T-helper 9 cell (primary cell): ENCODE measurements around the gene SNRPD3.

Experiments used
- DNase-seq: peaks from one replicate; pipeline ENCODE4 v3.0.0-alpha.2; 2020

SNRPD3 gene

DNA sequence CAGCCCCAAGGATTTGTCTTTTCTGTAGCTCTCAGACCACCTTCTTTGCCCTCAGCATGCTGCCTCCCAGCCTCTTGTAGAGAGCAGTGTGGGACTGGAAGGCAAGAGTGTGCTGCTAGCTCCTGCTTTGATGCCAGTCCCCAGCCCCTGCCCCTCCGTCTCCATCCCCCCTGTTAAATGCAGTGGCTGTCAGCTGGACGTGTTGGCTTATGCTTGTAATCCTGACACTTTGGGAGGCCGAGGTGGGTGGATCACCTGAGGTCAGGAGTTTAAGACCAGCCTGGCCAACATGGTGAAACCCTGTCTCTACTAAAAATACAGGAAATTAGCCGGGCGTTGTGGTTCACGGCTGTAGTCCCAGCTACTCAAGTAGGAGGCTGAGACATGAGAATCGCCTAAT, 15.5 kb downstream of the SNRPD3 start:
- no peak for DNase-seq

DNA sequence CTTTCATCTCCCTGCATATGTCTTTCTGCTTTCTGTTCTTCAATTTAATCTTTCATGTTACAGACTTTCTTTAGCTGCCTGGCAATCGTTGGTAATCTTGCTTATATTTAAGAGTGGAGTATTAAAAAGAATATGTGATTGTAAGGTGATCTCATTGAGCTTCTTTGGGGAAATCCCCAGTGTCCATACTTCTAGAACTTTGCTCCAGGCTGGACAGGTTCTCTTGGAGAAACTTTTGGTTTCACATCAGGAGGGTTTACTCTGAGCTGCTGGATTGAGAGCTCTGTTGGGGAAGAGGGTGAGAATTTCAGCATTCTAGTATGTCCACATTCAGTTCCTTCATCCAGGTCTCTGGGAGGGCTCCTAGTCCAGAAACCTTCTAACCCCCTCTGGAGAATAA, 21.0 kb downstream of the SNRPD3 start:
- no peak for DNase-seq

DNA sequence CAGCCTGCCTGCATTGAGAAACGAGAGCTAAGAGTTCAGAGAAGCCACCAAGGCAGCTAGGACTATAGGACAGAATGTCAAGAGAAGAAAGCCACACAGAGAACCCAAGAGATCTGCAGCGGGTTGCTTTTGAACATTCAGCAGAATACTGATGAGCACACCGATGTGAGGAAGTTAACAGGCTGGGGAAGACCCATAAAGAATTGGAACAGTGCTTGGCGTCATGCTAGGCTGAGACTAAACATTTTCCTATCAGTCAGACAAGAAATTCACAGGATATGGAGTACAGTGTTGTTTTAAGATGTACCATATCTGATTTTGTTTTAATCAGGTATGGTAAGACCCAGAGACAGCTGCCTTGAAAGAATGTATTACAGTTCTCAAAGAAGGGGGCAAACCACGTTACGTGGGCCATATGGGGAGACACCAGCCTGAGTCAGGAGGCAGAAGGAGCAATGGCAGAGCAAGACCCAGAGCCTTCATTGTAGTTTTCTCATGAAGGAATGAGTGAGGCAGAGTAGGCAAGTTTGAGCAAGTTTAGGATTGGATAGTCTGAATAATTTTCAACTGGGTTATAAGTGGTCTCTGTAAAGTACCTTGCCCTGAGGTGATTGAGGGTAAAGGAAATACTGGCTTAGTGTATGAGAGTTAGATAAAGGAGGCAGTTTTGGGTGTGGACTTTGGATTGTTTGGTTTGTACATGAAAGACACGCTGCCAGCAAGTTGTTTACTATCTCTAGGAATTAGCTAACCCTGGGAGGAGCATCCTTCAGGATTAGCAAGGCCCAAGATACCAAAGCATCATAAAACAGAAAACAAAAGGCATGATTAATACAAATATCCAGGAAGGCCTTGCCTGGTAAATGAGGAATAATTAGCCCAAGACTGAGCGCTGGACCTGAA, 22.8 kb downstream of the SNRPD3 start:
- no peak for DNase-seq

DNA sequence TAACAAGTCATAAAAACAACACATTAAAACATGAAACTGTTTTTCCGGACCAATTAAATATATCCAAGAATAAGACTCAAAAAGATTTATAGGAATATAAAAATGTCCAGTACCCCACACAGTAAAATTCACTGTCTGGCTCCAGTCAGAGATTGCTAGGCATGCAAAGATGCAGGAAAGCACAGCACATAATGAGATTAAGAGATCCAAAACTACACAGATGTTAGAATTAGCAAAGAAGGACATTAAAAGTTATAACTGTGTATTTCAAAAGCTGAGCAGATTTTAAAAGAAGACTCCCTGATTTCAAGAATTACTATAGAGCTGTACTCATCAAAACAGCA, 23.4 kb downstream of the SNRPD3 start:
- no peak for DNase-seq

DNA sequence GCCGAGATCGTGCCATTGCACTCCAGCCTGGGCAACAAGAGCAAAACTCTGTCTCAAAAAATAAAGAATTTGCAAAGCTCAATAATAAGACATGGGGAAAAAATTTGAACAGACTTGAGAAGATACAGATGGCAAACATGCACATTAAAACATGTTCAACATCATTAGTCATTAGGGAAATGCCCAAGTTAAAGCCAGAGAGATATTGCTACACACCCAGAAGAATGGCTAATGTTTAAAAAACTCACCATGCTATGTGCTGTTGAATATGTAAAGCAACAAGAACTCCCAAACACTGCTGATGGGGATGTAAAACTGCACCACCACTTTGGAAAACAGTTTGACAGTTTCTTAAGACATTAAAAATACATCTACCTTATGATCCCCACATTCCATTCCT, 24.5 kb downstream of the SNRPD3 start:
- DNase-seq: no peak

DNA sequence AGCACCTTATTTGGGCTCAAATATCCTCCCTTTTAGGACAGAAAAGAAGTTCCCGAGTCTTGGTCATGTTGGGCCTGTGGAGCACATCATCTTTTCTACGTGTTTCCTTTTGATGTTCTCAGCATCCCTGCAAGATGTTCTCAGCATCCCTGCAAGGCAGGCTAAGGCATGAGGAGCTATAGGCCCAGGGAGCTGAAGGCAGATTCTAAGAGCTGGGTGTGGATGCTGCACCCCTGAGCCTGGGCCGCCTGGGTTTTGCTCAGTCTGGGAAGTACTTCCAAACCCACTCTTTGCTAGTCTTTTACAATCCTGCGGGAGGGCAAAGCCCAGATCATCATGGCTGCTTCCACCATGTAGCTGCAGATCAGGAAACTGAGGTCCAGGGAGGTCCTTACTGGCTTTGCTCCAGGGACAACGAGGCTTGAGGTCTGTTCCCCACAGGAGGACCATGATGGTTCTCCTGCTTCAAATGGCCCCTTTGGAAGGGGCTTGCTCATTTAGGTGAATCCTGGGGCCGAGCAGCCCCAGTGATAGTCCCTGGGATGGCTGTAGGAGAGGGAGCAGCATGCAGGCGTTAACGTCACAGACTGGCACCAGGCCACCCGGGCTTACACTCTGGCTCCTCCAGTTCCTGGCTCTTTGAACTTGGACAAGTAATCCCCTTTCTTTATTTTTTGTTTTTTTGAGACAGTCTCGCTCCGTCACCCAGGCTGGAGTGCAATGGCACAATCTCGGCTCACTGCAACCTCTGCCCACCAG, 26.4 kb downstream of the SNRPD3 start:
- DNase-seq: no peak

DNA sequence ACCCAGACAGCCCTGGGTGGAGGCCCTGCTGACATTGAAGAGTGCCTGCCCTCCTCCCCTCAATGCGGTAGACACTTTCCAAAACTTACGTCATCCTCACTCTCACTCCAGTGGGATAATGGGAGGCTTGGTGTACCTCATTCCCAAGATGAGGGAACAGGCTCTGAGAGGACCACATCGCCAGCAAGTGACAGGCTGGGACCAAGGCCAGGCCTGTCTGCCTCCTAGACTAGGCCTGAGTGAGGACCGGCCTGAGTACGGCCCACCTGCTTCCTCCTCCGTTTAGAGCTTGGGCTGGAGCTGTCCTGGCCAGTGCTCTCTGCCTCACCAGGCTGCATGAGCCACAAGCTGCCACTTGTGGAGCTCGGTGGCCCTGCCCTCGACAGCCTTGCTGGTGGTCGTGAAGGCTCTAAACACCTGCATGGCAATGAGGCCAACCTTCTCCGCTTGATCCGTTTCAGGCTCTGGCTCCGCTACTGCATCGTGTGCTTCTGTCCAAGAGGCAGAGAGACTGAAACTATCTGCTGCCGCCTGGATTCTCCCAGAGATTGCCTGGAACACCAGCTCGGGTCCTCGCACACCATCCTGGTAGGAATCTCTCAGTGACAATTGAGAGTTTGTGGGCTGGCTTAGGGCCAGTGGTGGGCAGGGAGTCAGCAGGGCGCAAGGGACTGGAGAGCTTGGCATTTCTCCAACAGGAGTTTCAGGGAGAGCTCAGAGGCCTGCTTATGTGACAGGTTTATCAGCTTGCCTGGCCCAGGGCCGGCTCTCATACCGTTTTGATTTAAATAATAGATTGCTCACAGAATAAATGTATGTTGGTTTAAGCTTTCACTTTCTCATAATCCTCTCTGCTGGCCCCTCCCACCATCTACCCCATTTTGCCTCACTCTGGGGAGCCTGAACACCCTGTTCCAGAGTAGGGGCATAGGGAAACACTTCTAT, 27.7 kb downstream of the SNRPD3 start:
- DNase-seq: no peak

DNA sequence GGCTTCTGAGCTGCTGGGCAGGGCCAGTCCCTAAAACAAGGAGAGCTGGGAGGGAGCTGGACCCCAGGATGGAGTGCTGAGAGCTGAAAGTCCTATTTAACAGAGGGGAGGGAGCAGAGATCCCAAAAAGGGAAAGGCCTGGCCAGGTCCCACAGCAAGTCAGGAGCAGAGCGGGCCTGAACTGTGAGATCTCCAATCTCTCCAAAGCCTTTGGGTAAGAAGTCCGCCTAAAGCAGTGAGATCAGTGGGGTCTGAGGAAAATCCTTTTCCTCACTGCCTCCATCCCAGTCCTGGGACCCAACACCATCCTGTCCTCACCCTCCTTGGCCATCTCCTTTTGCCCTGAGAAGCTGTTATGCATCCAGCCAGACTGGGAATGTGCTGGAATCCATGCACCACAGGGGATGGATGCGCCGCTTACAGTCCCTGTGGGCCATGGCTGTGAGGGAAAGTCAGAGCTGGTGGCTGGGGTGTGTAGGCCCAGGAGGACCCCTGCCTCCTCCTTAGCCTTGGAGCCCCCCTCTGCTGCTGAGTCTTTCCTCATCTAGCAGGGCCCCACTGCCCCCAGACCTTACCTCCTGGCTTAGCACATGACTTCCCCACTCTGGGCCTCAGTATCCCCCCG, 28.5 kb downstream of the SNRPD3 start:
- no peak for DNase-seq

DNA sequence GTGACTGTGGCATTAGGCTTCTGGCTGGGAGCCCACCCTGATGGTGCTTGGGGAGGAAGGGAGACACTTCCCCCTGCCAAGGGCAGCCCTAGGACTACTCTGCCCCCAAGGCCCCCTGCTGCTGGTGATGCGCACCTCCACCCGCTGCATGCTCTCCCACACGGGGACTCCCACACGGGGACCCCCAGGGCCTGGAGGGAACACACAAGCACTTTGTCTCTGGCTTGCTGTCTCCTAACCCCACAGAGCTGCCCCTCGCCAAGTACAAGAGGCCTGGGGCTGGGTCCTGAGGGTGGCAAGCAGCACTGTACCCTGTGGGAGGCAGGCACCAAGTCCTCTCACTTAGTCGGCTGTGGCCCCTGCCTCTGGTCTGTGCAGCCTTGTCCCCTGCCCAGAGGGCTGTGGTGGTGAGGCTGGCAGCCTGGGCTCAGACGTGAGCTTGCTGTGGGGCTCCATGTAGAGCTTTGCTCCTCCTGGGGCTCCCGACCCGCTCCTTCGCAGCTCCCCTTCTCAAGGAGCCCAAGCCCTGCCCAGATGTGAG, 29.1 kb downstream of the SNRPD3 start:
- no peak for DNase-seq

DNA sequence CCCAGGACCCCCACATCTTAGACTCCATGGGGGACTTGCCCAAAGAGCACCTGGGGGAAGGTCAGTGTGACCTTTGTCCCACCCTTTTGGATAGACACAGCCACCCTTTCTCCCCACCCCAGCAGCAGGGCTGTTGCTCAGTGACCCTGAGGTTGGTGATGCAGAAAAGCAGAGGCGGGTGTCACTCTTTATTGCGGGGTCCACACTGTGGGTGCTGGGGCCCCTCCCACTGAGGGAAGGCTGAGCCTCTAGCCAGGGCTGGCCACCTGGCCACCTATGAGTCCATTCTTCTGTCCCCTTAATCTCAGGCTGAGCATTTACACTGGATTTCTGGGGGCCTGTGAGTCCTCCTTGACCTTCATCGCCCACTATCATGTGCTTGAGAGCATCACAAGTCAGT, 29.7 kb downstream of the SNRPD3 start:
- no peak for DNase-seq

DNA sequence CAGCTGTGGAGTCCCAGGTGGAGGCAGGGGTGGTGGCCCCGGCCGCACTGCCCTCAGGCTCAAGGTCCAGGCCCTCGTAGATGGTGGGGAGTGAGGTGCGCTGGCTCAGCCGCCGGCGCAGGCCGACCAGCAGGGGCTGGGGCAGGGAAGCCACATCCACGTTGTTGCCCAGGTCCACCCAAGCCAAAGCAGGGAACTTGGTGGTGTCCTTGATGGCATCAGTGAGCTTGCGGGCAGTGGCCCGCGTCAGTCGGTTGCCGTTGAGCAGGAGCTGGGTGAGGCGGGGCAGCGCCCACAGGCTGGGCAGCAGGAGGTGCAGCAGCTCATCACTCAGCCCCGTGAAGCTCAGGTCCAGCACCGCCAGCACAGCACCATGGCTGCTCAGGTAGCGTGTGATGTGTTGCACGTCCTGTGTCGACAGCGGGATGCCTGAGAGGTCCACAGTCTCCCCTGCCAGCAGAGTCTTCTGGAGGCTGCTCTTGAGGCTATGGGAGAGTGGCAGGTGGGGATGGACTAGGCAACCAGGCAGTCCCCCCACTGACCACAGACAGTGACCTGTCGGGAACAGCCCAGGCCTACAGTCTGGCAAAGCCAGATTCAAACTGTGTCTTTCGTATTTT, 30.2 kb downstream of the SNRPD3 start:
- DNase-seq: no peak

DNA sequence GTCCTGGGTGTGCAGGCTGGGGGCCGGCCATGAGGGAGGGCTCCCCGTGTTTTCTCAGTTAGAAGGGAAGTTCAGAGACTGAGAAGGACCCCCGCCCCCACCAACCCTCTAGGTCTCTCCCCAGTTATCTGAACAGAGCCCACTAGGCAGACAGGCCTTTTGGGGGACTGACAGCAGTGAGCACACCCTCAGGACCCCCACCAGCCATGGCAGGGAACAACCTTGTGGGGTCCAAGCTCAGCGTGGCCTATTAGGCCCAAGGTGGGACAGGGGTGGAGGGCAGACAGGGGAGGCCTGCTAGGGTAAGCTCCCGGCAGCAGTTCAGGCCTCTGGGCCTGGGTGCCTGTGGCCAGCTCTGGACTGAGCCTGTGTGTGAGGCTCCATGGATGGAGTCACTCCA, 31.5 kb downstream of the SNRPD3 start:
- no peak for DNase-seq

DNA sequence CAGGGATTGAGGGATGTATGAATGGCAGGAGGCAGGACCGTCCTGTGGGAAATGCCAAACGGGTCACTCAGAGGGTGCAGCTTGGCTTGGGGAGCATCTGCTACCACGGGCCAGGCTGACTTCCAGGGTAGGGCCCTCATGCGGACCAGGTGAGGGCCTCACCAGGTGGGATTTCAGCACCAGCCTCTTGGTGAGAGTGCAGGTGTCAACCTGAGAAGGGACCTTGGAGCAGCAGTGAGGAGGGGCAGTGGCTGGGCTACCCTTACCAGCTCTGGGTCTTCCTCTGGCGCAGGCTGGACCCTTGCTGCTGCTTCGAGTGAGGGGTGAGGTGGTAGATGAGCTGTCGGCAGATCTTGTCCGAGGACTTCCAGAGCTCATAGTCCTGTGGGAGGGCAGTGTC, 32.1 kb downstream of the SNRPD3 start:
- no peak for DNase-seq

DNA sequence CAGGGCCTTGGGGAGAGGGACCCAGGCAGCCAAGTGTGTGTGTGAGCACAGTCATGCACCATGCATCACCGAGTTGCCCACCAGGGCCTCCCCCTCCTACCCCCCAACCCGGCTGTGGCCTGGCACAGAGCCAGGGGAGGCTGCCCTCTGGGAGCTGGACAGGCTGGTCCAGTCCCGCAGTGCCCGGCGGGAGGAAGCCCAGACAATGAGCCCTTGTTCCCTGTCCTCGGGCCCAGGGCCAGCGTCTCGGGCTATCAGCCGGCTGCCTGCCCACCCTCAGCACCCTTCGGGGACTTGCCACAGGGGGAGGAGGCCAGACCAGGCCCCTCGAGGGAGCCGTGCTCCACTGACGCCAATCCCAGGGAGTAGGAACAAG, 32.6 kb downstream of the SNRPD3 start:
- DNase-seq: no peak

DNA sequence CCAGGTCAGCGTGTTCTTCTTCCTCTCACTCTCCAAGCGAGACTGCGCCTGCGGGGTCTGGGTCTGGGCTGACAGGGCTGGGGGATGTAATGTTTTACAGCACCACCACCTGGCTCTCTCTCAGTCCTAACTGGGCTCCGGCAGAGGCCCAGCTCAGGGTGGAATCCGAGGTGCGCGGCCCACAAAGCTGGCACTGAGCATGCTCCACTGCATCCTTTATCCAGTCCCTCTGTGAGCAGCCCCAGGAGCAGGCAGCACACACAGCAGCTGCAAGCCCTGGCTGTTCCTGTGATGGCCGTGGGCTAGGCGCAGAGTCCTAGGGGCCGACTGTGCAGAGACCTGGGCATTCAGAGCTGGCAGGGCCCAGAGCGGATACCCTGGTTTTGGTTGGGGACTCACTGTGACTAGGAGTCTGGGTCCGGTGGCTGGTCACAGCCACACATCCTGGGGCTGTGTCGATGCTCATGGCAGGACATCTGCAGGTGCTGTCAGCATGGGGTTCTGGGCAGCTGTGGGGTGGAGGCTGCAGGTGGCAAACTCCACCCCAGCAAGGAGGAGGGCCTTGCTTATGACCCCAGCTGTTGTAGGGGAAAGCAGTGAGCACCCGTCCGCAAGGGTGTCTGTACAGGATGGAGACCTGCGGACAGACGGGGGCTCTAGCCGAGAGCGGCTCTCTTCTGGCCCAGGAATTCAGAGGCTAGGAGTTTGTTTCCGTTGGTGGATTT, 33.1 kb downstream of the SNRPD3 start:
- DNase-seq: no peak

DNA sequence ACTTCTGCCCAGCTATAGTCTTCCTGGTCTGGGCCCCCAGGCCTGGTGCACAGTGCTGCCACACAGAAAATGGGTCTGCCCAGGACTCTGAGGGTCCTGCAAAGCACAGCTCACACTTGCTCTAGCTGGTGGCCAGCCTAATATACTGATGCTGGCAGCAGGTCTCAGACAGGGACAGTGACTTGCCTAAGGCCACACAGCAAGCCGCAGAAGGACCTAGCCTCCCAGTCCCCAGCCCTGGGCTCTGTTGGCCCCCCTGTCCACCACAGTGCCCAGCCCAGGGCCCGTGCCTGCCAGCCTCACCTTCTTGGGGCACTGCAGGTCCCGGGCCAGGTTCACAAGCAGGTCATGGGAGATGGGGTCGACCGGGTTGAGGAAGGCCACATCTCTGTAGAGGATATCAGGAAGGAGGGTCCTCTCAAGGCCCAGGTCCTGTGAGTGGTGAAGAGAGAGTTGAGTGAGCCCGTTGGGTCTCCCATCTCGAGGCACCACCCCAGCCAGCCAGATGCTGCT, 33.8 kb downstream of the SNRPD3 start:
- no peak for DNase-seq

DNA sequence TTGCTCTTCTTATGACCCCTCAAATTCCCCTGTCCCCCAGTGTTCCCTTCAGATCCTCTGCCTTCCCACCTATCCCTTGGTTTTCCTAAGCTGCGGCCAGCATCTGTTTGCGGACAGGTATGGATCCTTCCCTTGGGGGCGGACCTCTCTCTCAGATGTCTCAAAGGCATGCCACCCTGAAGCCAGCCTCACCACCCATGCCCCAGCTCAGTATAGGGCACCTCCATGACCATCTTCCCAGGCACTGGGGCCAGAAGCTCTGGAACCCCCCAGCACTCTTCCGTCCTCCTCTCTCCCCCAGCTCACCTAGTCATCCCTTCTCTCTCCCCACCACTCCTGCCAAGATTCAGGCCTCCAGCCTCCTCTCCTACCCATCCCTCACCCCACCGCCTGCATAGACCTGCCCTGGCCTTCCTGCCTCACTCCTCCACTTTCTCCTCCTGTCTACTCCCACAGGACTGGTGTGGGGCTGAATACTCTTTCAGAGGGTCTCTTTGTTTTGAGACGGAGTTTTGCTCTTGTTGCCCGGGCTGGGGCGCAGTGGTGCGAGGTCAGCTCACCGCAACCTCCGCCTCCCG, 34.9 kb downstream of the SNRPD3 start:
- DNase-seq: no peak

DNA sequence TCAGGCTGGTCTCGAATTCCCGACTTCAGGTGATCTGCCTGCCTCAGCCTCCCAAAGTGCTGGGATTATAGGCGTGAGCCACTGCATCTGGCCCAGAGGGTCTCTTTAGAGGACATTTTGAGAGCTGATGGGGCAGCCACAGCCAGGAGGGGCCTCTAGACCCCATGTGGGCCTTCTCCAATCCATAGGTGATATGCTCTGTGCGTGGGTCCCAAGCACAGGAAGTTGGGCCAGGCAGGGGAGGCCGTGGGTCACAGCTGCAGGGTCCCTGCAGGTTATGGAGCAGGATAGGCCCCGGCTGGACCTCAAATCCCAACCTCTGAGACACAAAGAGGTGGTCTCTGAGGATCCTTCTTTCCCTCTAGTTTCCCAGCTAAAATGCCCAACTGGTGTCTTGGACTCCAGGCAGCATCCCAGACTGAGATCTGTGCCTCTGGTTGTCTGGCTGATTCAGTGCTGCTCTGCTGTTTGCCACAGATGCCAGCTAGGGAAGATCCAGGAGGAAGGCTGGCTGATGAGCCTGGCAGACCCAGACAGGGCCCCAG, 35.6 kb downstream of the SNRPD3 start:
- DNase-seq: no peak

DNA sequence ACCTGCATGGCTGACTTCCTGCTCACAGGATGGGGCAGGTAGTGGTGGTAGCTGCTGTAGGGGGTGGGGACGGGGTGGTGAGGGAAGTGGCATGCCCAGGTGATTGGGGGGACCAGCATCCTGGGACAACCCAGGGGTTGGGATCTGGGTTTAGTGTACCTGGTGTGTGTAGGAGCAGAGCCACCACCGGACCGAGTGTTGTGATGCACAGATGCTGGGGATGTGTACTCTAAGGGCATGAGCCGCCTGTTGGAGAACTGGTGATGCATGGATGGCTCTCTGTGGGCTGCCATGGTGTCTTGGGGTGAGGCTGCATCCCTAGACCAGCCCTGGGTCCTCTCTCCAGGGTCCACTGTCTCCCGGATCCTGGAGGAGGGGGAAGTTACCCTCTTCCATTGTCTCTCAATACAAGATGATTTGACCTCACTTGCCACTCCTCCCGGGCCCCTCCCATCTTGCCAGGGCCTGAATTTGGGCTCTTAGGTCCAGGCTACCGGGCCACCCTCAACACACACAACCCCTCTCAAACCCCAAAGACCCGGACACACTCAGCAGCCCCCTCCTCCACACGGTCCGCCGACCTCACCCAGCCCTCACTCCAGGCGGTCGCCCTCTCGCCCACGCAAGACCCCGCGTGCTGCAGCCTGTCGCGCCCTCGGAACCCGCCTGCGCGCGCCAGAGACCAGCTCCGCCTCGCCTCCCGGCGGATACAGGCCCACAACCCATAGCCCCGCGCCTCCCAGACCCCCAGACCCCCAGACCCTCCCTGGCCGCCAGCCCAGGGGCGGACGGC, 36.5 kb downstream of the SNRPD3 start:
- DNase-seq: no peak
